ENCODE results near the gene MMP24. TPM values are rescaled to one million over a fixed set of nuclear protein-coding genes. Genes with fewer than 3 reads are reported as not detected.
"Not testable (repeated sequence)": the region's sequence is repeated elsewhere in the genome, so short reads cannot be mapped to it uniquely, and the experiment has no call there.

MMP24 gene
- total and polyA plus RNA-seq, 2 experiments from 2014 or later: 0.70 to 8.5 TPM

DNA sequence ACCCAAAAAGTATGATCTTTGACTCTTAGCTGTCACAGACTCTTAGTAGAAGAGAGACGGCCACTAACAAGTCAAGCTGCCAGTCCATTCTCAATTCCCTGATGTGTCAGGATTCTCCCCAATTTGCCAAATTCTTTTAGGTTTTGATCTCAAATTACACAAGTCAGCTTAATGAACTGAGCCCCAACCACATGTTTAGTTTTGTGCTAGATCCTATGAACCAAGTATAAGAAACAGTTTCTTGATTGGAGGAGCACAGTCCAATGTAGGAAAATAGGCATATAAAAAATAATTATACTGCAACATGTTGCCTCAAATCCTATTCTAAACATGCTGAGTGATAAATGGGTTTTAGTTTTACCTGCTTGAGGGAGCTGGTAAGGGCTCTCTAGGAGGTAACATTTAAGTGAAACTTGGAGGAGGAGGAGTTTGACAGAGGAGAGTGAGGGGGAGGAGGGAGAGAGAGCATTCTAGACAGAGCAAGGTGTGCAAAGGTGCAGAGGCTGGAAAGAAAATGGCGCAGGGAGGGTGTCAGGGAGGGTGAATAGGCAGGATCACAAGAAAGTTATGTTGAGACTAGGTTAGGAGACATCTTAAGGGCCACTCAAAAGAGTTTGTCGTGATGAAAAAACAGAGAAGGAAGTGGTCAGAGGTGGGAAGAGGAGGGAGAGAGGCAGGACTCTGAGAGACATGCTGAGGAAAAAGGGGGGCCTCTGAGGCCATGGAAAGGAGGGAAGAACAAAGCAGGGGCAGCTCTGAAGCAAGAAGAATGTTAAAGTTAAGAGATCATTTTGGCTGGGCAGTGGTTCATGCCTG is 88.5 kb downstream of the MMP24 start:
- H3K9me3 ChIP-seq (ENCODE audit: low read depth): no peaks in the 10 kb centered on the region
- no peaks in the 10 kb centered on the region for H4K20me1 ChIP-seq (ENCODE audit: insufficient read depth)
- H3F3A ChIP-seq (ENCODE audit: insufficient read depth): peaks cover 58% of the 10 kb centered on the region
- peaks cover 73% of the 10 kb centered on the region for H3K4me1 ChIP-seq (ENCODE audit: insufficient read depth)
- H3K27me3 ChIP-seq (replicated peaks; ENCODE audit: insufficient read depth): no peaks in the 10 kb centered on the region
- no peaks in the 10 kb centered on the region for H3K79me2 ChIP-seq (ENCODE audit: insufficient read depth)
- peak overlapping the region; percentile 65 for H3K27ac ChIP-seq
- no peak for TF ChIP-seq EZH2phosphoT487 (IDR thresholded peaks at IDR 0.05; ENCODE audit: insufficient read depth, low read depth)
- no peak for TF ChIP-seq EZH2 (IDR thresholded peaks at IDR 0.05; ENCODE audit: insufficient read depth, poor library complexity, severe bottlenecking)
- H3K36me3 ChIP-seq (ENCODE audit: low read depth): no peaks in the 10 kb centered on the region
- H3K9me2 ChIP-seq (ENCODE audit: insufficient read depth): no peaks in the 10 kb centered on the region
- 74 to 78% methylated on average over 3 of the region's 3 CpGs for WGBS, 2 experiments (ENCODE audit: low coverage in 1 of 2, low lambda C conversion rate in 2 of 2, missing lambda C conversion rate in 2 of 2)
- DNase-seq: no peak
- in situ Hi-C loops (cut with MboI): no loop called here
- no peak overlapping the region for H3K4me2 ChIP-seq (ENCODE audit: unreplicated experiment)
- H2AFZ ChIP-seq: no peak overlapping the region
- H3K9ac ChIP-seq: no peak overlapping the region
- H3K4me3 ChIP-seq: no peak overlapping the region

DNA sequence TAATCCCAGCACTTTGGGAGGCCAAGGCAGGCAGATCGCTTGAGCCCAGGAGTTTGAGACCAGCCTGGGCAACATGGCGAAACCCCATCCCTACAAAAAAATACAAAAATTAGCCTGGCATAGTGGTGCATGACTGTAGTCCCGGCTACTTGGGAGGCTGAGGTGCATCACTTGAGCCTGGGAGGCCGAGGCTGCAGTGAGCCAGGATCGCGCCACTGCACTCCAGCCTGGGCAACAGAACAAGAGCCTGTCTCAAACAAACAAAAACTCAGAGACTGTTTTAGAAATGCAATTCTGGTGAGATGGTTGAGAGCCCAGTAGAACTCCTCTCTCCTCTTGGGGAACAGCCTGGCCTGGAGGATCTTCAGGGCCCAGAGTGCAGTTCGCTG is 89.1 kb downstream of the MMP24 start:
- H3K4me2 ChIP-seq (ENCODE audit: unreplicated experiment); H3K27me3 ChIP-seq (replicated peaks; ENCODE audit: insufficient read depth); H2AFZ ChIP-seq; H3K79me2 ChIP-seq (ENCODE audit: insufficient read depth); H3K9me2 ChIP-seq (ENCODE audit: insufficient read depth); H3K36me3 ChIP-seq (ENCODE audit: low read depth); H3K4me3 ChIP-seq; H3K9me3 ChIP-seq (ENCODE audit: low read depth); in situ Hi-C loops (cut with MboI); H4K20me1 ChIP-seq (ENCODE audit: insufficient read depth): not testable (repeated sequence)
- DNase-seq: peak; percentile 61
- H3F3A ChIP-seq (ENCODE audit: insufficient read depth): peaks cover 63% of the 10 kb centered on the region
- WGBS, 2 experiments (ENCODE audit: low coverage in 1 of 2, low lambda C conversion rate in 2 of 2, missing lambda C conversion rate in 2 of 2): 65 to 68% methylated on average over 7 of the region's 7 CpGs
- peaks cover 76% of the 10 kb centered on the region for H3K4me1 ChIP-seq (ENCODE audit: insufficient read depth)
- H3K9ac ChIP-seq: peak overlapping the region; percentile 46; the same call in 1 of the 2 replicates
- H3K27ac ChIP-seq: peak overlapping the region; percentile 65

DNA sequence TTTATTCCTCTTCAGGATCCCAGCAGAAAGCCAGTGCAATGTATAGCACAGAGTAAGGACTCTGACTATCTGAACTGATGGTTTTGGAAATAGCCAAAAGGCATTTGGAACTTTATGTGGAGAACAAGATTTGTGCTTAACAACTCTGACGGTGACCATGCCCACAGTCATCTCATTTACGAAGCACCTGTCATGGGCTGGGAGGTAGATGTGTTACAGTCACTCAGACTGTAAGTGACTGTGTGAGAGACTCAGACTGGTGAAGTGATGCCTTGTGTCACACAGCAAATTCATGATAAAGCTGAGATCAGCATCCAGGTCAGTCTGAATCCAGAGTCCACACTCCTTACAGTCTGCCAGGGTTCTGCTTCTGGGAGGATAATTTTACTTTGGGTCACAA is 89.6 kb downstream of the MMP24 start:
- Histone ChIP-seq H3K9ac (peak overlapping the region; percentile 46; the same call in 1 of the 2 replicates), H3K27me3 (replicated peaks; ENCODE audit: insufficient read depth) (no peaks in the 10 kb centered on the region), H3F3A (ENCODE audit: insufficient read depth) (peaks cover 65% of the 10 kb centered on the region), H3K9me2 (ENCODE audit: insufficient read depth) (no peaks in the 10 kb centered on the region), H3K36me3 (ENCODE audit: low read depth) (no peaks in the 10 kb centered on the region), H4K20me1 (ENCODE audit: insufficient read depth) (no peaks in the 10 kb centered on the region), H3K4me1 (ENCODE audit: insufficient read depth) (peaks cover 77% of the 10 kb centered on the region), H3K27ac (peak overlapping the region; percentile 65), H2AFZ (no peak overlapping the region), H3K4me3 (no peak overlapping the region), H3K79me2 (ENCODE audit: insufficient read depth) (no peaks in the 10 kb centered on the region), H3K4me2 (ENCODE audit: unreplicated experiment) (no peak overlapping the region), H3K9me3 (ENCODE audit: low read depth) (no peaks in the 10 kb centered on the region)
- no peak for DNase-seq
- in situ Hi-C loops (cut with MboI): no loop called here
- TF ChIP-seq EZH2phosphoT487 (IDR thresholded peaks at IDR 0.05; ENCODE audit: insufficient read depth, low read depth) (no peak), EZH2 (IDR thresholded peaks at IDR 0.05; ENCODE audit: insufficient read depth, poor library complexity, severe bottlenecking) (no peak)
- WGBS, 2 experiments (ENCODE audit: low coverage in 1 of 2, low lambda C conversion rate in 2 of 2, missing lambda C conversion rate in 2 of 2): 91 to 92% methylated on average over 2 of the region's 2 CpGs

DNA sequence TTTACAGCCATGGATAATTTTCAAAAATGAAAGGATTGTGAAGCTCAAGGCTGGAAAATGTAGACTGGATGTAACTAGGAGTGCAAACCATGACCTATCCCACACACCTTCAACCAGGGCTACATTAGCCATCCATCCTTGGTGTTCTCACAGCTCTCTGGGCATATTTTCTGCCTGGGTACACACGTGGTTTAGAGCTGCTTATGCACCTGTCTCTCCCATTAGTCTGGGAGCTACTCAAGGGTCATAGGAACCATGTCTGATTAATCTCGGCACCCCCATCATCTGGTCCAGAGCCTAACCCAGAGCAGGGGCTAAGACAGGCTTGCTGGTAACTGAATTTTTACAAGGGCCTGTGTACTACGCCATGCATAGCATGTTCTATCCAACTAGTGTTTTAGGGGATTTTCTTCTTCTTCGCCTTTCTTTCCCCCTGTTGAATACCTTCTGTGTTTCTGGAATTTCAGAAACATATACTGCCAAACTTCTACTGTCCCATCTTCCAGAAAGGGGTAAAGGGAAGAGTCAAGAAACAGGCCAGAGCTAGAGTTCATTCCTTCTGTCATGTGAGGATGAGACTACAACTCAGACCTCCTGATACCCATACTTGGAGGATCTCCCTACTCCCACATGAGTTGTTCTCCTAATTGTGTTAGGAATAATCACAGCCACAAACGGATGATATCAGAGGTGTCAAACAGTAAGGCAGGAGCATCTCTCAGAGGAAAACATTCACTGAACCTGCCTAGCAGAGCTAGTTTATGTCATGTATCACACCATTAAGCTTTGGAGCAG is 91.1 kb downstream of the MMP24 start:
- no peak overlapping the region for H2AFZ ChIP-seq
- 75 to 76% methylated on average over 5 of the region's 5 CpGs for WGBS, 2 experiments (ENCODE audit: low coverage in 1 of 2, low lambda C conversion rate in 2 of 2, missing lambda C conversion rate in 2 of 2)
- no peaks in the 10 kb centered on the region for H3K79me2 ChIP-seq (ENCODE audit: insufficient read depth)
- no peak for DNase-seq
- no peaks in the 10 kb centered on the region for H3K27me3 ChIP-seq (replicated peaks; ENCODE audit: insufficient read depth)
- peak overlapping the region; percentile 18; the same call in 1 of the 2 replicates for H3K27ac ChIP-seq
- TF ChIP-seq EZH2 (IDR thresholded peaks at IDR 0.05; ENCODE audit: insufficient read depth, poor library complexity, severe bottlenecking): no peak
- no peak for TF ChIP-seq EZH2phosphoT487 (IDR thresholded peaks at IDR 0.05; ENCODE audit: insufficient read depth, low read depth)
- no peaks in the 10 kb centered on the region for H4K20me1 ChIP-seq (ENCODE audit: insufficient read depth)
- no peaks in the 10 kb centered on the region for H3K9me3 ChIP-seq (ENCODE audit: low read depth)
- in situ Hi-C loops (cut with MboI): no loop called here
- peak overlapping the region; percentile 73 for H3K4me2 ChIP-seq (ENCODE audit: unreplicated experiment)
- peaks cover 69% of the 10 kb centered on the region for H3K4me1 ChIP-seq (ENCODE audit: insufficient read depth)
- no peaks in the 10 kb centered on the region for H3K9me2 ChIP-seq (ENCODE audit: insufficient read depth)
- no peak overlapping the region for H3K9ac ChIP-seq
- H3K4me3 ChIP-seq: no peak overlapping the region
- H3K36me3 ChIP-seq (ENCODE audit: low read depth): no peaks in the 10 kb centered on the region
- H3F3A ChIP-seq (ENCODE audit: insufficient read depth): peaks cover 62% of the 10 kb centered on the region
